H1 (cell line): ENCODE measurements around the gene TPM2.

Experiments used
- ASH2L ChIP-seq: fragments of 200-600, 300-600 bp; sonication (generic); IDR thresholded peaks from one replicate; pipeline ENCODE4 v1.7.1; 2017; ENCODE audit warnings: low read length
- ATF3 ChIP-seq: IDR thresholded peaks from 2 replicates; pipeline ENCODE4 v1.6.1; 2011; ENCODE audit warnings: low read depth, mild to moderate bottlenecking, low read length; ENCODE audit not compliant: insufficient read depth
- BCL11A ChIP-seq, 2 experiments: IDR thresholded peaks; one replicate each; pipeline ENCODE4 v1.6.1; 2011; ENCODE audit warnings: low read depth in 2 of 2, low read length in 2 of 2, mild to moderate bottlenecking in 2 of 2
- BRCA1 ChIP-seq: IDR thresholded peaks from 2 replicates; pipeline ENCODE4 v1.6.1; 2012; ENCODE audit warnings: low read depth, low read length, improper control_type of control experiment
- CBX8 ChIP-seq: fragments of 300-800, 300-1000 bp; sonication (generic); IDR thresholded peaks from 2 replicates; pipeline ENCODE4 v1.7.1; 2016; ENCODE audit warnings: low read depth, low read length, borderline replicate concordance
- EGR1 ChIP-seq: IDR thresholded peaks from 2 replicates; pipeline ENCODE4 v1.6.1; 2011; ENCODE audit warnings: low read depth, low read length, borderline replicate concordance
- EZH2 ChIP-seq: fragments of 200-600 bp; sonication (generic); IDR thresholded peaks from 2 replicates; pipeline ENCODE4 v1.7.1; 2012; ENCODE audit warnings: low read depth, mild to moderate bottlenecking, moderate library complexity, low read length, inconsistent platforms; ENCODE audit not compliant: severe bottlenecking
- FOSL1 ChIP-seq: IDR thresholded peaks from 2 replicates; pipeline ENCODE4 v1.6.1; 2011; ENCODE audit warnings: mild to moderate bottlenecking, low read depth, low read length, moderate library complexity; ENCODE audit not compliant: insufficient read depth
- GTF2F1 ChIP-seq: IDR thresholded peaks from 2 replicates; pipeline ENCODE4 v1.6.1; 2012; ENCODE audit warnings: low read depth, low read length, improper control_type of control experiment, borderline replicate concordance
- KDM5A ChIP-seq: fragments of 200-600 bp; IDR thresholded peaks from 2 replicates; pipeline ENCODE4 v1.7.1; 2012; ENCODE audit warnings: mild to moderate bottlenecking, low read length, inconsistent platforms, mixed read lengths
- POLR2A ChIP-seq, 2 experiments: IDR thresholded peaks; 1 replicate in 1 of 2; 2 replicates in 1 of 2; pipeline ENCODE4 v1.6.1; 2011; ENCODE audit warnings: low read depth in 2 of 2, low read length in 2 of 2, mild to moderate bottlenecking in 2 of 2; ENCODE audit errors: control extremely low read depth in 1 of 2
- RAD21 ChIP-seq, 2 experiments: IDR thresholded peaks in 1 of 2; conservative IDR thresholded peaks in 1 of 2; 2 replicates each; pipeline ENCODE4 v1.6.1; 2011; ENCODE audit warnings: low read depth in 2 of 2, low read length in 2 of 2, improper control_type of control experiment in 1 of 2, inconsistent platforms in 1 of 2, mild to moderate bottlenecking in 1 of 2, moderate library complexity in 1 of 2
- YY1 ChIP-seq: IDR thresholded peaks from 2 replicates; pipeline ENCODE4 v1.6.1; 2011; ENCODE audit warnings: low read depth, mild to moderate bottlenecking, low read length
- TF ChIP-seq, protein P1 (sequence below), 3 experiments: IDR thresholded peaks; 1 replicate in 2 of 3; 2 replicates in 1 of 3; pipeline versions ENCODE4 v1.5.1 to v1.6.1; 2011; ENCODE audit warnings: low read length in 3 of 3, mild to moderate bottlenecking in 3 of 3, inconsistent platforms in 2 of 3, low read depth in 1 of 3, moderate library complexity in 1 of 3; ENCODE audit not compliant: insufficient read depth in 1 of 3; ENCODE audit errors: control extremely low read depth in 1 of 3

GRCh38 chr9:35687972-35688557, 1.7 kb downstream of the TPM2 start:
- TF ChIP-seq EZH2 (no peak), POLR2A (IDR thresholded peaks at IDR 0.05; ENCODE audit: control extremely low read depth in 1 of 2, low read depth in 2 of 2, low read length in 2 of 2) (no peak), YY1 (no peak), KDM5A (no peak), CBX8 (no peak), BRCA1 (no peak), GTF2F1 (no peak), BCL11A (IDR thresholded peaks at IDR 0.05; ENCODE audit: low read depth in 2 of 2, low read length in 2 of 2) (no peak), EGR1 (no peak), FOSL1 (no peak), ATF3 (no peak), RAD21 (IDR thresholded peaks at IDR 0.05 in 1 of 2, conservative IDR thresholded peaks at IDR 0.05 in 1 of 2; ENCODE audit: low read depth in 2 of 2, low read length in 2 of 2) (no peak), ASH2L (no peak)
- TF ChIP-seq, protein P1, sequence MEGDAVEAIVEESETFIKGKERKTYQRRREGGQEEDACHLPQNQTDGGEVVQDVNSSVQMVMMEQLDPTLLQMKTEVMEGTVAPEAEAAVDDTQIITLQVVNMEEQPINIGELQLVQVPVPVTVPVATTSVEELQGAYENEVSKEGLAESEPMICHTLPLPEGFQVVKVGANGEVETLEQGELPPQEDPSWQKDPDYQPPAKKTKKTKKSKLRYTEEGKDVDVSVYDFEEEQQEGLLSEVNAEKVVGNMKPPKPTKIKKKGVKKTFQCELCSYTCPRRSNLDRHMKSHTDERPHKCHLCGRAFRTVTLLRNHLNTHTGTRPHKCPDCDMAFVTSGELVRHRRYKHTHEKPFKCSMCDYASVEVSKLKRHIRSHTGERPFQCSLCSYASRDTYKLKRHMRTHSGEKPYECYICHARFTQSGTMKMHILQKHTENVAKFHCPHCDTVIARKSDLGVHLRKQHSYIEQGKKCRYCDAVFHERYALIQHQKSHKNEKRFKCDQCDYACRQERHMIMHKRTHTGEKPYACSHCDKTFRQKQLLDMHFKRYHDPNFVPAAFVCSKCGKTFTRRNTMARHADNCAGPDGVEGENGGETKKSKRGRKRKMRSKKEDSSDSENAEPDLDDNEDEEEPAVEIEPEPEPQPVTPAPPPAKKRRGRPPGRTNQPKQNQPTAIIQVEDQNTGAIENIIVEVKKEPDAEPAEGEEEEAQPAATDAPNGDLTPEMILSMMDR (IDR thresholded peaks at IDR 0.05; ENCODE audit: control extremely low read depth in 1 of 3, insufficient read depth in 1 of 3, low read depth in 1 of 3, low read length in 3 of 3) = no peak
